A549 treated with ZK216348 at 1 μM for 4 hours (cell line): ENCODE data around the gene HSPA13. TPM values are rescaled to one million over a fixed set of nuclear protein-coding genes. Genes with fewer than 3 reads are reported as not detected.

Experiments used
- total RNA-seq: library from RNA; stranded (reverse); fragments of 200-300 nt; extraction: Qiagen RNA extraction; gene quantifications from 5 replicates; pipeline ENCODE4 v1.2.3, GENCODE V29; 2022; ENCODE audit warnings: low read depth

Gene HSPA13
- total RNA-seq = 8.4 to 18.3 TPM (median 15.1 TPM) in 5 replicates

GRCh38 chr21:14382835-14383595 is at the start of gene HSPA13:
TSS of gene HSPA13 (minus strand) at chr21:14383146. CDS start at chr21:14383119, 27 bp downstream.

Other genes starting within 250 kb of the HSPA13 start
- gene LIPI, start 172.2 kb downstream of the HSPA13 start, total RNA-seq = not detected in 5 replicates
- gene RBM11, start 167.0 kb downstream of the HSPA13 start, total RNA-seq = not detected in 5 replicates
- gene SAMSN1, start 163.2 kb upstream of the HSPA13 start, total RNA-seq = not detected in 5 replicates